ENCODE data around the gene CFP.

DNA sequence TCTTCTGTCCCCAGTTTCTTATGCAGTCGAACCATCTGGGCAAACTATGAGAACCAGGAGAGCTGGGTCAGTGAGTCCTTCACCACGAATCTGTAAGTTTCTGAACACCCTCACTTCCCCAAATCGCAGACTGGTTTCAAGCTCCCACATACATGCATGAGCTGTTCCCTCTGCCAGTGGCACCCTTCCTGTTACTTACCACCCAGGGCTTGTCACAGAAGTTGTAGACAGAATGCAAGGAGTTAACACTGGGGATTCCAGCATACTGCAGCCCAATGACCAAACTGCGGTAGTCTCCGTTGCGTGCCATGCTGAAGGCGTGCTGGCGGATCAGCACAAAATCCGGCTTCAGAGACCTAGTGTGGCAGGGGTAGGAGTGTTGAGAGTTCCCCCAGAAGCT lies 24.7 kb downstream of the CFP start:
- TF ChIP-seq, protein P1, sequence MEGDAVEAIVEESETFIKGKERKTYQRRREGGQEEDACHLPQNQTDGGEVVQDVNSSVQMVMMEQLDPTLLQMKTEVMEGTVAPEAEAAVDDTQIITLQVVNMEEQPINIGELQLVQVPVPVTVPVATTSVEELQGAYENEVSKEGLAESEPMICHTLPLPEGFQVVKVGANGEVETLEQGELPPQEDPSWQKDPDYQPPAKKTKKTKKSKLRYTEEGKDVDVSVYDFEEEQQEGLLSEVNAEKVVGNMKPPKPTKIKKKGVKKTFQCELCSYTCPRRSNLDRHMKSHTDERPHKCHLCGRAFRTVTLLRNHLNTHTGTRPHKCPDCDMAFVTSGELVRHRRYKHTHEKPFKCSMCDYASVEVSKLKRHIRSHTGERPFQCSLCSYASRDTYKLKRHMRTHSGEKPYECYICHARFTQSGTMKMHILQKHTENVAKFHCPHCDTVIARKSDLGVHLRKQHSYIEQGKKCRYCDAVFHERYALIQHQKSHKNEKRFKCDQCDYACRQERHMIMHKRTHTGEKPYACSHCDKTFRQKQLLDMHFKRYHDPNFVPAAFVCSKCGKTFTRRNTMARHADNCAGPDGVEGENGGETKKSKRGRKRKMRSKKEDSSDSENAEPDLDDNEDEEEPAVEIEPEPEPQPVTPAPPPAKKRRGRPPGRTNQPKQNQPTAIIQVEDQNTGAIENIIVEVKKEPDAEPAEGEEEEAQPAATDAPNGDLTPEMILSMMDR (IDR thresholded peaks at IDR 0.05), result no peak
- TF ChIP-seq RCOR1 (IDR thresholded peaks at IDR 0.05; ENCODE audit: low read length), result no peak
- no peak for TF ChIP-seq FOSL2 (IDR thresholded peaks at IDR 0.05; ENCODE audit: borderline replicate concordance, low read depth)
- no peak for TF ChIP-seq SMC3 (IDR thresholded peaks at IDR 0.05; ENCODE audit: low read depth, low read length)
- TF ChIP-seq POLR2AphosphoS5 (IDR thresholded peaks at IDR 0.05; ENCODE audit: low read depth, low read length), result no peak
- TF ChIP-seq, protein P2, sequence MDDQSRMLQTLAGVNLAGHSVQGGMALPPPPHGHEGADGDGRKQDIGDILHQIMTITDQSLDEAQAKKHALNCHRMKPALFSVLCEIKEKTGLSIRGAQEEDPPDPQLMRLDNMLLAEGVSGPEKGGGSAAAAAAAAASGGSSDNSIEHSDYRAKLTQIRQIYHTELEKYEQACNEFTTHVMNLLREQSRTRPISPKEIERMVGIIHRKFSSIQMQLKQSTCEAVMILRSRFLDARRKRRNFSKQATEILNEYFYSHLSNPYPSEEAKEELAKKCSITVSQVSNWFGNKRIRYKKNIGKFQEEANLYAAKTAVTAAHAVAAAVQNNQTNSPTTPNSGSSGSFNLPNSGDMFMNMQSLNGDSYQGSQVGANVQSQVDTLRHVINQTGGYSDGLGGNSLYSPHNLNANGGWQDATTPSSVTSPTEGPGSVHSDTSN (IDR thresholded peaks at IDR 0.05), result no peak
- TF ChIP-seq NFIC (IDR thresholded peaks at IDR 0.05; ENCODE audit: borderline replicate concordance), result no peak
- no peak for TF ChIP-seq TEAD4 (IDR thresholded peaks at IDR 0.05; ENCODE audit: borderline replicate concordance, insufficient read depth)
- no peak for TF ChIP-seq YY1 (IDR thresholded peaks at IDR 0.05; ENCODE audit: low read depth)
- no peak for TF ChIP-seq CHD2 (IDR thresholded peaks at IDR 0.05; ENCODE audit: low read length, partially characterized antibody)
- TF ChIP-seq SIN3A (IDR thresholded peaks at IDR 0.05; ENCODE audit: borderline replicate concordance, low read depth, low read length), result no peak
- no peak for TF ChIP-seq RAD21 (IDR thresholded peaks at IDR 0.05; ENCODE audit: low read length)
- TF ChIP-seq EZH2phosphoT487 (IDR thresholded peaks at IDR 0.05; ENCODE audit: borderline replicate concordance, low read depth), result no peak
